GM19468 (cell line): ENCODE measurements around the gene ETFB.
A peak's percentile ranks its signal among the peaks of the same experiment; 100 is the strongest.

Experiments
- ATAC-seq: cut with Tn5 transposase; IDR thresholded peaks from one replicate; pipeline ENCODE4 v1.9.1; 2021; ENCODE audit warnings: mild to moderate bottlenecking, moderate library complexity, moderate number of reproducible peaks; ENCODE audit not compliant: unreplicated experiment; ENCODE audit errors: extremely low read depth

ETFB gene

DNA sequence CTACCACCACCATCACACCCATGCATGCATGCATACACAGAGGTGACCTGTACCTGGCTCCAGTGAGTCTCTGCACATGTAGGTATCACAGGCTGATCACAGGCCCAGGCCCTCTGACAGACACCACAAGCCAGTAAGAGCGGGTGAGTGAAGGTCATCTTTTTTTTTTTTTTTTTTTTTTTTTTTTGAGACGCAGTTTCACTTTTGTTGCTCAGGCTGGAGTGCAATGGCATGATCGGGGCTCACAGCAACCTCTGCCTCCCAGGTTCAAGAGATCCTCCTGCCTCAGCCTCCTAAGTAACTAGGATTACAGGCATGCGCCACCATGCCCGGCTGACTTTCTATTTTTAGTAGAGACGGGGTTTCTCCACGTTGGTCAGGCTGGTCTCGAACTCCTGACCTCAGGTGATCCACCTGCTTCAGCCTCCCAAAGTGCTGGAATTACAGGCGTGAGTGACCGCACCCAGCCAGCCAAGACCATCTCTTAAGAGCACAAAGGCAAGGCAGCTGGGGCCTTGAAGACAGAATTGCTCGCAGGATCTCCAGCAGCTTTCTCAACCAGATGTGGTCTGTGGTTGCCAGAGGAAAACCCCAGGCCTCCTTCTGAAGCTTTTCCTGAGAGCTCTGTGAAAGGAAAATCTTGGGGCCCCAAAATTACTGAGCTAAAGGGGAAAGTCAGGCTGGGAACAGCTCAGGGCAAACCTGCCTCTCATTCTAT is 9.5 kb upstream of the ETFB start:
- no peak for ATAC-seq

GRCh38 chr19:51372649-51373504 is 6.7 kb upstream of the ETFB start, which contains the start of gene NKG7:
Gene NKG7 (minus strand): TSS chr19:51372654. CDS start chr19:51372535, 119 bp downstream.
- ATAC-seq, result no peak

DNA sequence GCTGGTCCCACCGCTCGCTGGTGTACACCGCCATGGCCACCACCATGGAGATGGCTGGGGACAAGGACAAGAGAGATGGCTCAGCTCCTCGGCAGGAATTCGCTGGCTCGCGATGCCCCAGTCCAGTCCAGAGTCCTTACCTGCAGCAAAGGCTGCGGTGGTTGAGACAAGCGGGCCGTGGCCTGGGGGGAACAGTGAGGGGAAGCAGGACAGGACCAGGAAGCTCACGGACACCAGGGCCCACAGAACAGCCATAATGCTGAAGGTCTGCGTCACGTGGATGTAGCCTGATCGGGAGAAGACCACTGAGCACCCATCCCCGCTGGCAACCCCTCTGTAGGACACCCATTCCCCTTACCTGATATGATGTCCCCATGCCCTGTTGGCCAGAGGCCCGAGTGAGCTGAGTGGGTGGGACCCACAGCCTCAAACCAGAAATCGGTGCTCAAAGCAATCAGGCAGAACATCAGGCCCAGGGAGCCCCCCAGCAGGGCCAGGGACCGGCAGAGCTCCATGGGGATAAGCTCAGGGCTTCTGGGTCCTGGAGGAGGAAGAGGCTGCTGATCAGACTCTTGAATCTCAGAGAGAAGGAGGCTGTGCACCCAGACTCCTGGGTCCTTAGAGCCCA is 5.9 kb upstream of the ETFB start:
- no peak for ATAC-seq

DNA sequence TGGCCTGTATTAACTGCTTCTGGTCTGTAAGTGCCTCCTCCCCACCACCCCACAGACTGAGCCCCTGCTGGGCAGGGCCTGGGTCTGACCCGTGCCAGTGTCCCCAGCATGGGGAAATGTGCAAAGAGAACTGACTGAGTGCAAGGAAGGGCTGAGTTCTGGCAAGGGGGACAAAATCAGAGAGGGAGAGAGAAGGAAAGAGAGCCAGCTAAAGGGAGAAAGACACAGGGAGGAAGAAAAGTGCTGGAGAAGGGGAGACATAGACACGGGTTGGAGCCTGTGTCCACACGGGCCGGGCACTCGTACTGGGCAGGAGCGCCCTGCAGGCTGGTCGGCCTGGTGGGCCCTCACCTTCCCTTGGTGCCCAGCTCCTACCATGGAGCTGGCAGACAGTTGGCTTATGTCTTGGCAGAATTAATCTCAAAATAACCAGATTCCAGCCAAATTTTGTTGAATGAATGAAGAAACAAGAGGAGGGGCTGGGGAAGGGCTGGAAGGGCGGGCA is 5.0 kb upstream of the ETFB start:
- ATAC-seq, result no peak

DNA sequence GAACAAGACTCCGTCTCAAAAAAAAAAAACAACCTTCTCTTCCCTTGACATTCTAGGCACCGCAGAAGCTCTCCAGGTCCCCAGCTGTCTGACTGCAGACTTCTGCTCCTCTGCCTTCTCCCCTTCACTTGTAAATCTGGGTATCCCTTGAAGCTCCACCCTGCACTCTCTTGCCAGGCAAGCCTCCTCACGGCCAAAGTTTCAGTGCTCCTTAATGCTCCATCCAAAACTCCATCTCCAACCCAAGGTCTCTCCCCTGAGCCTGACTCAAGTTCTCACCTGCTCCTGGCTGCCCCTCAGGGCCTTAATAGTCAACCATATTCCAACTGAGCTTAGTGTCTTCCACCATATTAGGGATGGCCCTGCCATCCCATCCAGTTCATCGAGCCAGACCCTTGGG is 4.0 kb upstream of the ETFB start:
- no peak for ATAC-seq

- ATAC-seq, result no peak
Measured at GRCh38 chr19:51368366-51369282, 2.4 kb upstream of the ETFB start, which contains the start of gene CLDND2. Gene CLDND2 (minus strand): TSS chr19:51369003. CDS start chr19:51368577, 426 bp downstream.

GRCh38 chr19:51367565-51368365 is 1.6 kb upstream of the ETFB start:
- peak; percentile 51 for ATAC-seq

GRCh38 chr19:51367255-51367564 is 1.0 kb upstream of the ETFB start:
- no peak for ATAC-seq

DNA sequence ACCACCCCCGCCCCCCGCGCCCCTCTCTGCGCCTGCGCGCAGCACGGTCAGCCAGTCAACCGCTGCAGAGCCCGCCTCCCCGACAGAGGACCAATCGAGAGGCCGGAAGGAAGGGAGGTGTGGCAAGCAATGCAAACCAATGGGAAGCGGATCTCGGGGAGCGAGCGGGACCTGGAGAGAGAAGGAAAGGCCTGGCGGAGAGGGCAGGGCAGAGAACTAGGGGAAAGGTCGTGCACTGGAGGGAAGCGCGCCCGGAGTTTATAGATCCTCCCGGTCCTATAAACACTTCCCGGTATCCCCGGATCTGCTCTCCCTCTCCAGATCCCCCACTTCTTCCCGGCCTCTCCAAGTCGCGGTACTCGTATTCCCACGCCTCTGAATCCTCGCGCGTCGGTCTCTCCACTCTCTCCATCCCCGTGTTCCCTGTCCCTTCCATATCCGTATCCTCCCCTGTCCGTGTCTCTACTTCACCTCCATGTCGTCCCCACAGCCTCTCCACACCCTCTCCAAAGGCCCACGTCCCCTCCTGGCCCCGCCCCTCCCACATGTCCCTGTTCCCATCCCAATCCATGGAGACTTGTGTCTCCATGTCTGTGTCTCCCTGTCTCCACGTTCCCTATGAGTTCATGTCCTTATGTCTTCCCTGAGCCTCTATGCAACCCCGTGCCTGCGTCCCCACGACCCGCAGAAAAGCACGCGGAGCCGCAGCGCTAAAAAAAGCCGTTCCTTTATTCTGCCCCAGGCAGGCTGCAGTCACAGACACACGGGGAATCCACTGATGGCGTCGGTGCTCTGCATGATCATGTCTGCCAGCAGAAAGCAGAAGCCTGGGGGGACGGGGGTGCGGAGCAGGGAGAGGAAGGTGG is 434 bp upstream of the ETFB start:
- no peak for ATAC-seq

GRCh38 chr19:51365211-51365964 is 800 bp downstream of the ETFB start:
- ATAC-seq, result no peak

GRCh38 chr19:51364200-51365106 is 1.7 kb downstream of the ETFB start:
- no peak for ATAC-seq

DNA sequence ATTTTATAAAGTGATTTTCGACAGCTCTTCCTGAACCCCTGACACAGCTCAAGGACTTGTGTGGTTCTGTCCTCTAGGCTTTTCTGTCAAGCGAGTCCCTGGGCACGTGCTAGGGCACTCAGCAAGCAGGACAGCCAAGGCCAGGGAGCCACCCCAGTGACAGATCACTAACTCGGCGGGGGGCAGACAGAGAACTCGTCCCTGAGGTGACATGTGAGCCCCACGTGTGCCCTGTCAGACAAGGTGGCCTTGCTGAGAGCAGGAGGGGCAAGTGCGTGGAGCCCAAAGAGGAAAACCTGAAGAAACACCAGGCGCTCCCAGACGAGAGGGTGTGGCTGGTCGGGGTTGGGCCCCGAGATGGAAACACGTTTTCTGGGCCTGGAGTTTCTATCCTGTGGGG is 4.9 kb downstream of the ETFB start:
- ATAC-seq, result no peak

GRCh38 chr19:51359294-51359693 is 6.9 kb downstream of the ETFB start:
- ATAC-seq, result no peak

GRCh38 chr19:51357952-51358351 is 8.2 kb downstream of the ETFB start:
- no peak for ATAC-seq

- ATAC-seq, result no peak
Measured at GRCh38 chr19:51356159-51356801, 9.9 kb downstream of the ETFB start.

GRCh38 chr19:51354742-51355148 is 11.4 kb downstream of the ETFB start:
- ATAC-seq, result no peak
